CD4-positive, alpha-beta T cell treated with Interleukin-21 for 1 hour (primary cell): ENCODE data around the gene TNKS1BP1.
"Not testable (repeated sequence)": the region's sequence is repeated elsewhere in the genome, so short reads cannot be mapped to it uniquely, and the experiment has no call there.

Experiments used
- DNase-seq: peaks from one replicate; pipeline ENCODE4 v3.0.0-alpha.2; 2020

The TNKS1BP1 gene

GRCh38 chr11:57324886-57325734 is at the start of gene TNKS1BP1:
Gene TNKS1BP1, minus strand, starts transcription at chr11:57324952. Its CDS starts 3,067 bp downstream, at chr11:57321885.
- peak; percentile 93 for DNase-seq

- no peak for DNase-seq
Measured at GRCh38 chr11:57373146-57373545, 48.4 kb upstream of the TNKS1BP1 start.

- DNase-seq = no peak
Measured at GRCh38 chr11:57370941-57371340, 46.2 kb upstream of the TNKS1BP1 start.

- no peak for DNase-seq
Measured at GRCh38 chr11:57370251-57370650, 45.5 kb upstream of the TNKS1BP1 start.

- DNase-seq = no peak
Measured at GRCh38 chr11:57368845-57369232, 44.1 kb upstream of the TNKS1BP1 start.

- no peak for DNase-seq
Measured at GRCh38 chr11:57368106-57368844, 43.5 kb upstream of the TNKS1BP1 start.

GRCh38 chr11:57364851-57365660 is 40.3 kb upstream of the TNKS1BP1 start:
- DNase-seq = no peak

- no peak for DNase-seq
Measured at GRCh38 chr11:57363131-57364080, 38.7 kb upstream of the TNKS1BP1 start.

- DNase-seq = no peak
Measured at GRCh38 chr11:57361926-57362325, 37.2 kb upstream of the TNKS1BP1 start.

GRCh38 chr11:57361420-57361819 is 36.7 kb upstream of the TNKS1BP1 start:
- DNase-seq = not testable (repeated sequence)

GRCh38 chr11:57360991-57361390 is 36.2 kb upstream of the TNKS1BP1 start:
- no peak for DNase-seq

- no peak for DNase-seq
Measured at GRCh38 chr11:57359896-57360690, 35.3 kb upstream of the TNKS1BP1 start.

GRCh38 chr11:57359396-57359795 is 34.6 kb upstream of the TNKS1BP1 start:
- DNase-seq = no peak

- DNase-seq = no peak
Measured at GRCh38 chr11:57358991-57359390, 34.2 kb upstream of the TNKS1BP1 start.

- no peak for DNase-seq
Measured at GRCh38 chr11:57358543-57358961, 33.8 kb upstream of the TNKS1BP1 start.

GRCh38 chr11:57357856-57358255 is 33.1 kb upstream of the TNKS1BP1 start:
- no peak for DNase-seq

GRCh38 chr11:57357310-57357709 is 32.6 kb upstream of the TNKS1BP1 start:
- DNase-seq = no peak

- DNase-seq = no peak
Measured at GRCh38 chr11:57356268-57356667, 31.5 kb upstream of the TNKS1BP1 start.

GRCh38 chr11:57354699-57355098 is 29.9 kb upstream of the TNKS1BP1 start:
- no peak for DNase-seq

- DNase-seq = no peak
Measured at GRCh38 chr11:57353852-57354251, 29.1 kb upstream of the TNKS1BP1 start.

GRCh38 chr11:57353446-57353845 is 28.7 kb upstream of the TNKS1BP1 start:
- no peak for DNase-seq
